ENCODE results near the gene MLLT11.
"Not testable (repeated sequence)": the region's sequence is repeated elsewhere in the genome, so short reads cannot be mapped to it uniquely, and the experiment has no call there.

MLLT11 gene

DNA sequence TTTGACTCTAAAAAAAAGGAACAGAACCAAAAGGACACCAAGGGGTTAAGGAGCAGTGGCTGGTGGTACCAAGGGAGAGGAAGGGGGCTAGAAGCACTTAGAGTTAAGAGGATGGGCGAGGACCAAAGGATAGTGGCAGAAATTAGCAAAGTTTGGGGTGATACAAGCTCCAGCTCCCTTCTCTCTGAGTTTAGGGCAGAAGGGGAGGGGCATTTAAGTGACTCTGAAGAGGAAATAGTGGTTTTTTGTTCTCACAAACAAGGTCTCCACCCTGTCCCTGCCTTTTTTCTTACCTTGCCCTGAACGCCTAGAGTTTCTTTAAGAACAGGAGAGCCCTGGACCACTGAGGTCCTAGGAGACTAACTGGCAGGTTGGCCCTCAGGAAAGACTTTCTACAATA, 4.0 kb upstream of the MLLT11 start:
- DNase-seq (ENCODE audit: low spot score) = peak; percentile 76

DNA sequence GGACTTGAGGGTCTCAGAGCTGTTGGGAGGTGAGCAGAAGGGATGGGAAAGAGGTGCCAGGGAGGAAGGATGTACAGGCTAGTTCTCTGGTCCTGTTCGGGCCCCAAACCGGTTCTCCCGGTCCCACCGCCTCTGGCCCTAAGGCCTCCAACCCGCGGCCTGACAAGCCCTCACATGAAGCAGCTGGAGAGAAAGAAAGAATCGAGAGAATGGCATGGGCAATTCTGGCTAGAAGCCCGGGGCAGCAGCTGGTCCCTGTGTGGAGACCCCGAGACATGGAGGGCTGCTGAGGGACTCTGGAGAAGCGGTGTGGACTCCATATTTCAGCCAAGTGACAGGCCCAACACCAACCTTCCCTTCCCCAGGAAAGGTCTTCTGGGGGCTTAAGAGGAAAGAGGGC, 1.5 kb upstream of the MLLT11 start:
- no peak for DNase-seq (ENCODE audit: low spot score)

DNA sequence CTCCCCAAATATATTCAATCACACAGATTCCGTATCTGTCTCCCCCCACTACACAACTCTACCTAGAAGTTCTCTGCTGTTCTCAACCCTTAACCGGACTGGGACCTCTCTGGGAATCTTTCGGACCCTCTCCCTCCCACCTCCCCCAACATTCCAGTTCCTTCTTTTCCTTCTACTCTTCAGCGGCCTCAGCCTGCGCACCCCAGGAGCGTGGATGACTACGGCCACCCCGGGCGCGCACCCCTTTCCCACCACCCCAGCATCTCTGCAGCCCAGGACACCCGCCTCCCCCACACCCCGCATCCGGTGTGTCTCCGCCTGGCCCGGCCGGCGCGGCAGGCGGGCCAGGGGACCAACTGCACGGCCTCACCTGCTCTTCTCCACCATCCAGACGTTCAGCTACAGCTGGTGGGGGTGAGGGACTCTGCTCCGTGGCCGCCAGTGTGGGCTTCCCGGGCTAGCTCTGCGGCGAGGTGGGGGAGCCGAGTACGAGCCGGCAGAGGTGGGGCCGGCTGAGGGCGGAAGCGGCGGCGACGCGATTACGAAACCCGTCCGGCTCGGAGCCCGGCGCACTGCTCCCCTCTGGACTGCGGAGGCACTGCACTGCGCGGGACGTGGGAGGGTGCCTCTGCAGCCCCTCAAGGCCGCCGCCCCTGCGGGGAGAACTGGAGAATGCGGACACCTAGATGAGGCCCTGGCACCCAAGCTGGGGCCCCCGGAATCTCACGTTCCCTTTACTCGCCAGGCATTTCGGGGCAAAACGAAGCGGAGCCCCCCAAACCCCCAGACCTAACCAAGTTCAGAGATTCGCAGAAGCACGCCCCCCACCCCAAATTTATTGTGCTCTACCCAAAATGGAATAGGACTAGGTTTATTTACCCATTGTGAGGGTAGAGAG, 839 bp upstream of the MLLT11 start, which contains the start of gene CDC42SE1:
CDC42SE1 (minus strand) TSS at position 514 of the 898 bp plus-strand sequence. CDS start 3,892 bp downstream, outside the sequence.
- peak; percentile 83 for DNase-seq (ENCODE audit: low spot score)

DNA sequence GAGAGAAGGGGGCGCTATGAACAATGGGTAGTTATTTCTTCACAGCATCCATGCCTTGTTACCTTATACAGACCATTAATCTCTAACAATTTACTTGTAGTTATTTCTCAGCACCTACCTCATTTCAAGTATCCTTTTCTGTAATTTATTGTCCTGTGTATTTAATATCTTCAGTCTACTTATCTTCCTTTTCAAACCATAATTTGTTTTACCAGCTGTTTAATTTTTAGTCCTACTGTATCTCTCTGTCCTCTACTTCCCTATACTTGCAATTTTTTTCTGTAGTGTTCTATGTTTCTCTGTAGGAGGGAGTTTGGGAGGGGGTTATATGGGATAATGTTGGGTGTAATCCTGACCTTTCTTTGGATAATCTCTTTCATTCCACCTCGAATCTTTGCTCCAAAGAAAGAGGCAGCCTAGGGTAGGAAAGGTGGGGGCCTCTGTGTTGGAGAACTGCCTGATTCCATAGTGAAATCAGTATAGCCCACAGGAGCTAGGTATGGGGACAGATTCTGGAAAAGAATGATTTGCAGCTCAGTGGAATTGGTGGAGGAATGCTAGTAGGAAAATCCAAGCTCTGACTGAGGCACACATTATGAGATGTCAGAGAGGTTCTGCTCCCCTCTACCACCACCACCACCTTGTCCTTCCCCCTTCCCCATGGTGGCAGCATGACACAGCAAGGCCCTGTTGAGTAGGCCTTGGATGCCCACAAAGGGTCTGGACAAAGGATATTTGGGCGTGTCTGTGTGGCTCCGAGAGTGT, 642 bp downstream of the MLLT11 start:
- no peak for DNase-seq (ENCODE audit: low spot score)

DNA sequence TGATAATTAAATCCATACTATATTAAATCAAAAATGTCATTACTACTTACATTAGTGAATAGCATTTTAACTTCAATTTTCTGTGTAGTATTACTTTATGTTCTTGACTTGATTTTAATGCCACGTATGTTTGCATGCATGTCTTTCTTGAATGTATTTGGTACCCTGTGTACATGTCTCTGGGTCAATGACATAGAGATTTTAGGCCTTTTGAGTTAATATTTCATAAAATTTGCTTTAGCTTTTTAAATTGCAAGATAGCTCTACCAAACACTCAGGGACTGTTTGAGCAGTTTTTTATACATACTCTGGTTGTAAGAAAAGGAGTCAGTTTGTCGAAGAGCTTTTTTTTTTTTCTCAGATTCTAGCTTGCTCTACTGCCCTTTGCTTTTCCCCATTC, 1.5 kb downstream of the MLLT11 start:
- DNase-seq (ENCODE audit: low spot score) = no peak

DNA sequence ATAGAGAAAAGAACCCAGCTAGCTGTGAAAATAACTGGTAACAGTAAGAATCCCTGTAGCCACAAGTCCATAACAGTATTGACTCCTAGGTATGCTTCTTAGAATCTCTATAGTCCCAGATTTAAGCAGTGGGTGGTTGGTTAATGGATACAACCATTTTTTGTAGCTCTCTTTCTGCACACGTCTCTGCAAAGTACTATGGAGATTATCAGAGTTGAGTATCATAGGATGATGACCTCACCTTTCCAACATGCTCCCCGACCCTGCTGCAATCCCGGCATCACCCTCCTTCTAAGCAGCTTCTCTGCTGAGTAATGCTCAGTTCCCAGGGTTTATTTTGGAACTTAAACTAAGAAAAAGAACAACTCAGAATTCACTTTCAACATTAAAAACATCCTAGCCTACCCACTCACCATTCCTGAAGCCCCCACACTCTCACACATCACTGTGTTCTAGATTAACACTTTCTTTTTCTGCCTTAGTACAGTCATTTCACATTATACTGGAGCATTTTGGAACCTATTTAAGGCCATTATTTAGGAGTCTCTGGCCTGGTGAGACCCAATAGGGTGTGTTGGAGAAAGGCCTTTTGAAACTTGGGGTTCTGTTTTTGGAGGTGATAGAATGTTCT, 2.7 kb downstream of the MLLT11 start:
- no peak for DNase-seq (ENCODE audit: low spot score)

DNA sequence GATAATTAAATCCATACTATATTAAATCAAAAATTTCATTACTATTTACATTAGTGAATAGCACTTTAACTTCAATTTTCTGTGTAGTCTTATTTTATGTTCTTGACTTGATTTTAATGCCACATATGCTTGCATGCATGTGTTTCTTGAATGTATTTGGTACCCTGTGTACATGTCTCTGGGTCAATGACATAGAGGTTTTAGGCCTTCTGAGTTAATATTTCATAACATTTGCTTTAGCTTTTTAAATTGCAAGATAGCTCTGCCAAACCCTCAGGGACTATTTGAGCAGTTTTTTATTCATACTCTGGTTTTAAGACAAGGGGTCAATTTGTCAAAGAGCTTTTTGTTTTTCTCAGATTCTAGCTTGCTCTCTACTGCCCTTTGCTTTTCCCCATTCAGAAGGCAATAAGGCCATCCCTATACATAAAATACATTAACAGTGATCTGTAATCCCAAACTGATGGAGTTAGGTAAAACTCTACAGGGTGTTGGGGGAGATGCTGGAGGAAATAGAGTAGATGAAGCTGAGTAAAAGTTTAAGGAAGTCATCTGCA, 5.0 kb downstream of the MLLT11 start:
- DNase-seq (ENCODE audit: low spot score) = no peak

DNA sequence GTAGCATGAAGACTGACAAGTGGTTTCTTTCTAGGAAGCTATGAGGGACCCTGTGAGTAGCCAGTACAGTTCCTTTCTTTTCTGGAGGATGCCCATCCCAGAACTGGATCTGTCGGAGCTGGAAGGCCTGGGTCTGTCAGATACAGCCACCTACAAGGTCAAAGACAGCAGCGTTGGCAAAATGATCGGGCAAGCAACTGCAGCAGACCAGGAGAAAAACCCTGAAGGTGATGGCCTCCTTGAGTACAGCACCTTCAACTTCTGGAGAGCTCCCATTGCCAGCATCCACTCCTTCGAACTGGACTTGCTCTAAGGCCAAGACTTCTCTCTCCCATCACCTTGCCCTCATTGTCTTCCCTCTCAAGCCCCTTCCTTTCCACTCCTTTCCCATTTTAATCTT, 7.0 kb downstream of the MLLT11 start:
- DNase-seq (ENCODE audit: low spot score) = no peak

DNA sequence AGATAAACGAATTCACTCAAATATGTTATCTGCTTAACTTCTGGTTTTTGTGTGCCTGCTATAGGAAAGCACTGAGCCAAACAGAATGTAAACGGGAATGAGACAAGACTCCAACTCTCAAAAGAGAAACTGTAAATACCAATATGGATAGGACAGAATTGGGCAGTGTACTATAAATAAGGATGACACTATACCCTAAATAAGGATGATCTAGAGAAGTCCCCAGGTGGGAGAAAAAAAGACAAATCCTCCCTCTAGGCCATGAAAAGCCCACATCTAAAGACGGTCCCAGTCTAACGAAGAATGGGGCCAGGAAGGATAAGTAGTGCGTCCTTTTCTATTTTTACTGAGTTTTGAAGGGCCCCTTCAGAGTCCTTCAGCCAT, 8.9 kb downstream of the MLLT11 start:
- DNase-seq (ENCODE audit: low spot score) = no peak

DNA sequence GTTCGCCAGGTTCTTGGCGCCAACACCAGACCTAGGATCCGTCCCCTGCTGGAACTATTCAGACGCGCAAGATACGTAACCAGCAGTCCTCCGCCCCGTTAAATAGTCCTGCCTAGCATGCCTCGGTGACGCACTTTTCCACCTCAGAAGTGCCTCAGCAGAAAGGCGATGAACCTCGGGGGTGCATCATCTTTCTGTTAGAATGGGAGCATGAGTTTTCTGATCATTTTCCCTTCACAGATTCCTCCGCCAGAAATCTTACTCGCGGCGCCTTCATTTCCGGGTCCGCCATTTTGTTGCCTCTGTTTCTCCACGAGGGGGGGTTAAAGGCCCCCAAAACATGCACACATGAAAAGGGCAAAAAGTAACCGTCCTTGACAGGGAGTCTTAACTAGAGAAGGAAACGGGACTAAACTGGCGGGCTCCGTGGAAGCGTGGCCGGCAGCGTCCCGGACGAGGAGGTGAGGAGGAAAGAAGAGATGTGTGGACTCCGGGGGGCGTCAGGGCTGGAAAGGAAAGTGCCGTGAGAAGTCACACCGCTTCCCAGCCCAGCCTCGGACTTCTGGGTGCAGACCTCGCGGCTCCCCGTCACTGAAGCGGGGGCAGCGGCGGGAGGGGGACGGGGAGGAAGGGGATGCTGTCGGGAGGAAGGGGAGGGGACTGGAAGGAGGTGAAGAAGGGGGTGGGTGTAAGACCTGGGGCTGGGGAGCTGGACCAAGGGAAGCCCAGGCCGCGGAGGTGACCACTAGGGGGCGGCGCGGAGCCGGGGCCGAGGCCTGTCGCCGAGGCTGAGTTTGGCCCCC, 10.5 kb downstream of the MLLT11 start, which contains the start of gene GABPB2:
GABPB2 (plus strand) TSS at position 288 of the 803 bp plus-strand sequence. CDS start 17,429 bp downstream, outside the sequence.
- DNase-seq (ENCODE audit: low spot score) = peak; percentile 87

DNA sequence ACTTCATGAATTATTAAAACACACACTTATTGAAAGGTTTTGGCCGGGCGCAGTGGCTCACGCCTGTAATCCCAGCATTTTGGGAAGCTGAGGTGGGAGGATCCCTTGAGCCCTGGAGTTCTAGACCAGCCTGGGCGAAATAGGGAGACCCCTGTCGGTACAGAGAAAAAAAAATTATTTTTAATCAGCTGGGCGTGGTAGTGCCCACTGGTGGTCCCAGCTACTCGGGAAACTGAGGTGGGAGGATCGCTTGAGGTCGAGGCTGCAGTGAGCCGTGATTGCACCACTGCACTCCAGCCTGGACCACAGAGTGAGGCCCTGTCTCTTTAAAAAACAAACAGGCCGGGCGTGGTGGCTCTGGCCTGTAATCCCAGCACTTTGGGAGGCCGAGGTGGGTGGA, 12.0 kb downstream of the MLLT11 start:
- DNase-seq (ENCODE audit: low spot score) = no peak

DNA sequence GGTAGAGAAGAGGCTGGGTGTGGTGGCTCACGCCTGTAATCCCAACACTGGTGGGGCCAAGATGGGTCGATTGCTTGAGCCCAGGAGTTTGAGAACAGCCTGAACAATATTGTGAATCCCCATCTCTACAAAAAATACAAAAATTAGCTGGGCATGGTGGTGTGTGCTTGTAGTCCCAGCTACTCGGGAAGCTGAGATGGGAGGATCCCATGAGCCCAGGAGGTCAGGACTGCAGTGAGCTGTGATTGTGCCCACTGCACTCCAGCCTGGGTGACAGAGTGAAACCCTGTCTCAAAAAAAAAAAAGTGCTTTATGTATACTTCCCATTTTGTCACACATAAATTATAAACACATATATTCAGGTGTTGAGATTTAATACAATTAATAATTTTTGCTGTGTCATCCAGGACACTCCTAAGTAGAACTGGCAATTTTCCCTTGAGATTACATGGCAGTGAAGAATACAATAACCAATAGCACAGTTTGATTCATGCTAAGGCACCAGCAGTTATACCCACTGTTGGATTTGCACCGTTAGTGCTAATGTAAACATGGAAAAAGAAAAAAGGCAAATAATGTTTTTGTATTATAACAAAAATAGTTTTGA, 25.9 kb downstream of the MLLT11 start:
- DNase-seq (ENCODE audit: low spot score) = no peak

DNA sequence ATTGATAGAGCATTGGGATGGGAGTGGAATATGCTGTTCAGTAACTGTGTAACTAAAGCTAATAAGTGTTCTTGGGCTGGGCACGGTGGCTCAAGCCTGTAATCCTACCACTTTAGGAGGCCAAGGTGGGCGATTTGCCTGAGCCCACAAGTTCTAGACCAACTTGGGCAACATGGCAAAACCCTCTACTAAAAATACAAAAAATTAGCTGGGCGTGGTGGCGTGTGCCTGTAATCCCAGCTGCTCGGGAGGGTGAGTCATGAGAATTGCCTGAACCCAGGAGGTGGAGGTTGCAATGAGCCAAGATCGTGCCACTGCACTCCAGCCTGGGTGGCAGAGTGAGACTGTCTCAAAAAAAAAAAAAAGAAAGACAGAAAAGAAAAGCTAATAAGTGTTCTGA, 37.2 kb downstream of the MLLT11 start:
- not testable (repeated sequence) for DNase-seq (ENCODE audit: low spot score)

DNA sequence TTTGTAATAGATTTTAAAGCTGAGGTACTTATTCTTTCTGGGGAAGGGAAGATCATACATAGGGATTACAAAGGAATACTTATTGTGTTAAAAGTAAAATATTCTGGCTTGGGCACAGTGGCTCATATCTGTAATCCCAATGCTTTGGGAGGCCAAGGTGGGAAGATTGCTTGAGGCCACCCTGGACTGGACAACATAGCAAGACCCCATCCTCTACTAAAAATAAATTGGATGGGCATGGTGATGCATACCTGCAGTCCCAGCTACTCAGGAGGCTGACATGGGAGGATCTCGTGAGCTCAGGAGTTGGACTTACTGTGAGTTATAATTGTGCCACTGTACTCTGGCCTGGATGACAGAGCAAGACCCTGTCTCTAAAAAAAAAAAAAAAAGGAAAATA, 37.9 kb downstream of the MLLT11 start:
- no peak for DNase-seq (ENCODE audit: low spot score)

DNA sequence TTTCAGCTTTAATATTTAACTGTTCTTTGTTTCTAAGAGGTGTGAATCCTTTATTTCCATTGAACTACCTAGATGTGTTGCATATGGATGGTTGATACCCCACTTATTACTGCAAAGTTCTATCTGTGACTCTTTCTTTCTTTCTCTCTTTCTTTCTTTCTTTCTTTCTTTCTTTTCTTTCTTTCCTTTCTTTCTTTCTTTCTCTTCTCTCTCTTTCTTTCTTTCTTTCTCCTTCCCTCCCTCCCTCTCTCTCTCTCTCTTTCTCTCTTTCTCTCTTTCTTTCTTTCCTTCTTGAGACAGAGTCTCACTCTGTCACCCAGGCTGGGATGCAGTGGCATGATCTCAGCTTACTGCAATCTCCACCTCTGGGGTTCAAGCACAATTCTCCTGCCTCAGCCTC, 44.4 kb downstream of the MLLT11 start:
- DNase-seq (ENCODE audit: low spot score) = no peak

DNA sequence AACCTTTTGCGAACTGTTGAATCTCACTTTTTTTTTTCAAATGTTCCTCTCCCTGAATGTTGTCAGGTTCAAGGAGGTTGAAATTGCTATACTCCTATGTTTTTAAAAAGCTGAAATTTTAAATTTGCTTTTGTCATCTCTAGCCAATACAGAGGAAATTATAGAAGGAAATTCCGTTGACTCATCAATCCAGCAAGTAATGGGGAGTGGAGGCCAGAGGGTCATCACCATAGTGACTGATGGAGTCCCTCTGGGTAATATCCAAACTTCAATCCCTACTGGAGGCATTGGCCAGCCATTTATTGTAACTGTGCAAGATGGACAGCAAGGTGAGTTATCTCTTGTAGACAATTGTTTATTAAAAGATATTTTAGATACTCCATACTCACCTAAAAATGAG, 46.7 kb downstream of the MLLT11 start:
- no peak for DNase-seq (ENCODE audit: low spot score)

DNA sequence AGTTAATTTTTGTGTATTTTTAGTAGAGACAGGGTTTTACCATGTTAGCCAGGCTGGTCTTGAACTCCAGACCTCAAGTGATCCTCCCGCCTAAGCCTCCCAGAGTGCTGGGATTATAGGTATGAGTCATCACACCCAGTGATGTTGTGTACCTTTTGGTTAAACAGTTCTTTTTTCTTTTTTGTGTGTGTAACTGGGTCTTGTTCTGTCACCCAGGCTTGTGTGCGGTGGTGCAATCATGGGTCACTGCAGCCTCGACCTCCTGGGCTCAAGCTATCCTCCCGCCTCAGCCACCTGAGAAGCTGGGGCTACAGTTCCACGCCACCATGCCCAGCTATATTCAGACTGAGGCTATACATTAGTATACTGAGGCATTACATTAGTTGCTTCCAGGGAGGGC, 48.1 kb downstream of the MLLT11 start:
- DNase-seq (ENCODE audit: low spot score) = no peak

DNA sequence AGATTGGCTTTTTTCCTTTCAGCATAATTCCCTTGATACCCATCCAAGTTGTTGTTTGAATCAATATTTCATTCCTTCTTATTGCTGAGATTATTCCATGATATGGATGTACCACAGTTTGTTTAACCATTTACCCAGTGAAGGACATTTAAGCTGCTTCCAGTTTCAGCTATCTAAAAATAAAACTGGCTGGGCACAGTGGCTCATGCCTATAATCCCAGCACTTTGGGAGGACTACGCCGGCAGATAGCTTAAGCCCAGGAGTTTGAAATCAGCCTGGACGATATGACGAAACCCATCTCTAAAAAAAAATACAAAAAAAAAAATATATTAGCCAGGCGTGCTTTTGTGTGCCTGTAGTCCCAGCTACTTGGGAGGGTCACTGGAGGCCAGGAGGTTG, 53.7 kb downstream of the MLLT11 start:
- no peak for DNase-seq (ENCODE audit: low spot score)
